HG02973 (cell line): ENCODE results near the gene AFF2.
A peak's percentile ranks its signal among the peaks of the same experiment; 100 is the strongest.

Experiments used
- ATAC-seq: cut with Tn5 transposase; IDR thresholded peaks from one replicate; pipeline ENCODE4 v1.9.1; 2021; ENCODE audit warnings: moderate library complexity; ENCODE audit not compliant: unreplicated experiment

AFF2 gene

GRCh38 chrX:148500423-148501385, at the start of gene AFF2:
Gene AFF2 (plus strand): TSS chrX:148500617. CDS start chrX:148501098, 481 bp downstream.
- peak; percentile 43 for ATAC-seq

DNA sequence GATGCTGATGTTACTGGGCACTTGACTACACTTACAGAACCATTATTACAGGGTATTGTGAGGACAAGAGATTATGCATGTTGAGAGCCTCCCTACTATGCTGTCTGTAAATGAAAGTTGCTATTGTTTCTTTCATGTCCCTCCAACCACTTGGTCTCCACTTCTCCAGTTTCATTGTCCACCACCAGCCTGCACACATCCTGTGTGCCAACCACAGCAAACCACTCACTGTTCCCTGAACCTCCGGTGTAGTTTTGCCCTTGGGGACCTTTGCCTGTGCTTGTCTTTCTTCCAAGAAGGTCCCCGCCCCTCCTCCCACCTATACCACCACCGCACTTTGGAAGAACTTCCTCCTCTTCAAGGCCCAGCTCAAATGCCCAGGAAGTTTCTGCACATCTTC, 43.1 kb upstream of the AFF2 start:
- ATAC-seq = no peak

DNA sequence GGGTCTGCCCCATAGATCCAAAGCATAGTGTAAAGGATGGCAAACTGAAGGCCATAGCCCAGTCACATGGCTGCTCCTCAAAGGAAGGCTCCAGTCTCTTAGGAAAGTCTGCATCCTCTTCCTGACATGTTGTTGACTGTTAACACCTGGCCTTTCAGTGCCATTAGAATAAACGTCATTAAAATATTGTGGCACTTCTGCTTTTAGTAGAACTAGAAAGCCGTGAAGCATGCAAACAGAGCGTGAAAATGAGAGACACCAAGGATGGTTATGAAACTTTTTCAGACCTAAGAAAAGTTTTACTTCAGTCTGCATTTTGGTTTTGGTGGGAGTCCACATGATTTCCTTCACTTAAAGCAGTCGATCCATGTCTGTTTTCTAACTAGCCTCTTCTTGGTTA, 41.1 kb upstream of the AFF2 start:
- ATAC-seq = peak; percentile 90

GRCh38 chrX:148466292-148466691, 34.1 kb upstream of the AFF2 start:
- ATAC-seq = peak; percentile 94

DNA sequence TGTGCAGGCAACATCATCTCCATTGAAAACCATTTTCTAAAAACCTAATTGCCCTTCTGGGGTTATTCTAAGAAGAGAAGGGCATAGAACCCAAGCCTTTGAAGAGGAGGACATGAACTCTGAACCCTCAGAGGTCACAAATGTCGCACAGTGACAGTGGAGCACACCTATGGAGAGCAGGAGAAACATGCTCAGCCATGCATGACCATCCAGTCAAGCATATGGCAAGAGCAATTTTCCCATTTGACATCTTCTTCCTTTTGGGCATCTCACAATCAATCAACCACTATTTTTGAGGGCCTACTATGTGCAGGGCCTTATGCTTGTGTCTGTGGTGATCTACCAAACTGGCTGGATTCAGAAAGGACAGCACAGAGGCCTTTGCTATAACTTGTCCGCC, 30.1 kb upstream of the AFF2 start:
- ATAC-seq = no peak

DNA sequence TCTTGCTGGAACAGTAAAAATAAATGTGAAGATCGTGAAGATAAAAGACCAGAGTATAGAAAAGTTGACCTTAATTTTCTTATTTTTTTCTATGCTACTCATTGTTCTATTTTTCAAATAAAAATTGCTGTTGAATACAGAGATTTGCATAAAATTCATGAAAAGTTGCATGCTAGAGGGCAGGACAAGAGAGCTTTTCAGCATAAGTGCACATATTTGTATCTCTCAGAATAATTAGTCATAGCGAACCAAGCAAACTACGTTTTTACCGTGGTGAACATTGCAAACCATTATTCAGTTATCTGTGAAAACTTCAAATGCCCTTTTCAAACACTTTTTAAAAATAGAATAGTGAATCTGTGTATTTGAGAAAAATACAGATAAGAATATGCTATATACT, 26.4 kb upstream of the AFF2 start:
- no peak for ATAC-seq

DNA sequence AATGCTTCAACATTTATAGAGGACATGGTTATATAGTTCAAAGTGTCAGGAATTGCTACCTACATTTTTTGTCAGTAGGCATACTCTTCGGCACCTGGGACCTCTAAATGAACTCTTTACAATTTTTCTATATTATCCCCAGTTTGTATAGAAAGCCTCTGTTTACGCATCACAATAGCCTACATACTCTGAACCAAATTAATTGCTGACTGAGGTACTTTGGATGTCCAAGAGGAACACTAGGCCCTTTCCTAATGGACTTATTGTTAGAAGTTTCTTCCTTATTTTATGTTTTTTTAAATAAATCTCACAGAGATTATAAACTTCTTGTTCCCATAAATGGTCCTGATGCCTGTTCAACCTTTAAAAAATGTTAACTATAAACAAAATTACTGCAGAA, 8.4 kb upstream of the AFF2 start:
- ATAC-seq = no peak

DNA sequence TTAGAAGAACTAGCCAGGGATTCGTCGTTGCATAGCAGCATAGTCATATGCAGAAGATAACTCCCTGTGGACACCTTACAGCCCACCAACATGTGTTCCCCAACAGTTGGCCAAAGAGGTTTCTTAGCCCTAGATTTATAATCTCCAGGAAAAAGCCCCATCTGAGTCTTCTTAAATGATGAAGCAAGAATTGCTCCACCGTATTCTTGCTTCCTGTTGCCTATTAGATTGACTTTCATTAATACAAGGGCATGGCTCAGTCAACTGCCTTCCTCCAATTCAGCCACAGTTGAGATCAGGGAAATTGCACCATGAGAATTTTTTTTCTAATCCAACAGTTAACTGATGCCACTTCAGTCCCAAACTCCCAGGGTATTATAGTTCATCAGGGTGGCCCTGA, 5.2 kb upstream of the AFF2 start:
- no peak for ATAC-seq

DNA sequence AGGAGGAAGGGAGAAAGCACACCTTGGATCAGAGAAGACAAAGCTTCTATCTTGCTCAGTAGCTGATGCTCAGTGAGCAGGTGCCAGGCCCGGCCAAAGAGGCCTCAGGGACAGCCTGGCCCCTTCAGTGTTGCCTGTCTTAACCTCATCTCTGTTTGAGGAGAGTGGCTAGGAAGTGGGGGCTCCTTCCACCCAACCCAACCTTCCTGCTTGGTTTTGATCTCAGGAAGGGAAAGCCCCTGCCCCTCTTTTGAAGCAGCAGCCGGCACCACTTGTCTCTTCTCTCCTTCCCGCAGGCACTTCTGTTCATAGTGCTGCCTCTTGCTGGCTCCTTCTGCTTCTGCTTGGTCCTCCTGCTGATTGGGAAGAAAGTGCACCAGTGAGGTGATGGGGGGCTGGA, 2.4 kb upstream of the AFF2 start:
- no peak for ATAC-seq

GRCh38 chrX:148499638-148500422, 587 bp upstream of the AFF2 start:
- ATAC-seq = no peak

DNA sequence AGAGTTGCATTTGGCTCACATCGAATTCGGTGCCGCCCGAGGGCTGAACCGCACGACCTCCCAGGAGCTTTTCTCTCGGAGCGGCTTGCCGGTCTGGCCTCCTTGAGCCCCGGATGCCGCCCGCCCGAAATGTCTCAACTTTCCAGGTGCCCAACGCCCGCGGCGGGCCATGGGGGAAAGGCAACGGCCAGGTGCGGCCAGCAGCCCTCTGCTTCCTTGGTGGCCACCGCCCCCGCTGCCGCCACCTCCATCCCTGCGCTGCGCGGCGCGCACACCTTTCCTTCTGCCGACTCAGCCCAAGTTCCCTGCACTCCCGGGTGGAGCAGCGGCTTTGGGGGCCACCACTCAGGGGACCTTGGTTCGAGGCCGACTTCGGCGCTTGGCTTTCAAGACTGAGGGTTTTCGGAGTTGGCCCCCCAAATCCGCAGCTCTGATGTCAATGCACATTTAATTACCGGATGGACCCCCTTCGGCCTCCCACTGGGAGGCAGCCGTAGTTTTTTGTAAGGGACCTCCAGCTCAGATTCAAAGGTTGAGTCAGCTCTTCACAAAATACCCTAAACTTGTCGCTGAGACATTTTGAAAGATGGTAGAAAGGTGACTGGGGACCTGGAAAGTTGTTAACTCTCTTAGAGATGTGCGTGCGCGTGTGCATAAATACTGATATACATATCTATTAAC, 1.1 kb downstream of the AFF2 start:
- ATAC-seq = no peak

DNA sequence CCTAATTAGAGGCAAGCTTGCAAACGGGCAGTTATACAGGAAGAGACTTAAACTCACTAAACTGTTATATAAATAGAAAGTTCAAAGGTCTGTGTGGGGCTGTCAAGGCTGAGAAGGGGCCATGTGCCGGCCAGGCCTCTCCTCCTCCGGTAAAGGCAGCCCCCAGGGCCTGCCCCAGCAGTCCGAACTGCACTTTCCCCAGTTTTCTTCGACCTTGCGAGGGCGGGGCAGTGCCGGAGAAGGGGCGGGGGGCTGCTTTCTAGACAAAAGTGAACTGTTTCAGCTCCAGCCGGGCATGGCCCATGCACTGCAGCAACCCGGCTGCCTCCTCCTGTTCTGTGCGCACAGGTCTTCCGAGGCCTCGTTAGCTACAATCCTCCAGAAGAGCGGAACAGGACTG, 4.1 kb downstream of the AFF2 start:
- no peak for ATAC-seq

DNA sequence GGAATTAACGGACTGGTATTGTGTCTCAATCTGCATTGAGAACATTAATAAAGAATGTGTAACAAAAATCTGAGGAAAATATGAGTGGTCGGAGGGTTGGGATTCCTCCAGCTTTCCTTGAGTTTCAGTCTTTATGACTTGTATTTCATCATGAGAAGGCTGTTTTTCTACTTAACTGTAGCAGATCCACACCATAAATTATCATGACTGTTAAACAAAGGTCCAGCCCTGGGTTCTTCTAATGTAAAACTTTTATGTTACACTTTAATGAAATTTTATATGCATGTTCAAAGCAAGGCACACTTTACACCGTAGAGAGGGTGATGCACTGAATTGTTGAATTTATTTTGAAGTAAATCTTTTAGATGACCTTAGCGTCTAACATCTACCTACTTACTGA, 7.0 kb downstream of the AFF2 start:
- ATAC-seq = no peak

DNA sequence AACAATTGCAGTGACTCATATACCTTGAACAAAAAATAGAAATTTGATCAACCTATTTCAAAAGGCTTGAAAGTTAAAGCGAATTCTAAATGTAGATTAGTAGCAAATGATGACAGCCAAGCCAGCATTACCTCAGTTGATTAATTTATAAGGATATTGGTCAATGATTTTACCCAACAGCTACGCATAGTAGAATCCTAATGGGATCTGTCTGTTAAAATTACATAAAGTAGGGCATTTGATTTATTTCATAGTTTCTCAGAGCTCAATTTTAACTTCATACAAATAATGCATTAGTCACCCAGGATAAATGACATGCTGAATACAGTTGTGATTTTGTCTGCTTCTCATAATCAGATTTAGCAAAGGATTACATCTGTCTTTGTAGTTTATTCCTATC, 12.0 kb downstream of the AFF2 start:
- no peak for ATAC-seq

DNA sequence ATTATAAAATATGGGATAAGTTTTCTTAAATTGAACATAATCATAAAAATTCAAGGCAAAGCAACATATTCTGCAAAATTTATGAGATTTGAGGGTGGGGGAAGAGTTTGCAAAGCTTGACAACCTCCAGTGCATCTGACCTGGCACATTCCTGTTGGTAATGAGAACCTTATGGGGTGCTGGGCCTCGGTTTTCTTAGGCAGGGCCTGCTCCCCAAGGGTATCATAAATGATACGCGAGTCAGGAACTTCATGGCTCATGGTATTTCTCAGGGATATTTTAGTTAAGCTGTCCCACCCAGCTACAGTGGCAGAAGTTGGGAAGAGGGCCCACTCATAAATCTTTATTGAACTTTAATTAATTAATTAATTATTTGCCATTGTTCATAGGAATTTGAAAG, 13.2 kb downstream of the AFF2 start:
- no peak for ATAC-seq

- ATAC-seq = no peak
These were observed 16.8 kb downstream of the AFF2 start for GRCh38 chrX:148517176-148517575.

GRCh38 chrX:148522006-148522405, 21.6 kb downstream of the AFF2 start:
- no peak for ATAC-seq

GRCh38 chrX:148523303-148524080, 23.1 kb downstream of the AFF2 start:
- ATAC-seq = no peak

GRCh38 chrX:148530464-148531077, 30.2 kb downstream of the AFF2 start:
- no peak for ATAC-seq

DNA sequence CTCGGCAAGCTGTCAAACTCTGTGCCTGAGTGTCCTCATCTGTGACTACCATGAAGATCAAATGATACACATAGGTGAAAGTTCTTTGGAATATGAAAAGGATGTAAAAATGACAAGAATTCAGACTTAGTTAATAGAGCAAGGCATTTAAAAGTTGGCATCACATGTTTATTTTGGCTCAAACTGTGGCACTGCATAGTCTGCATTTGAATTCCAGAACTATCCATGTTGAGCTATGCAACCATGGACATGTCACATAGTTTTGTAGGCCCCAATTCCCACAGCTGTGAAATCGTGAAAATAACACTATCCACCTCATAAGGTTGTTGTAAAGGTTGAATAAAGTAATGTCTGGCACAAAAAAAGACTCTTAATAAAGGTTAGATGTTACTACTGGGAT, 33.9 kb downstream of the AFF2 start:
- ATAC-seq = no peak
